GOT3 (cell line): ENCODE data around the gene BCL7A.
A peak's percentile ranks its signal among the peaks of the same experiment; 100 is the strongest.
"Not testable (repeated sequence)": the region's sequence is repeated elsewhere in the genome, so short reads cannot be mapped to it uniquely, and the experiment has no call there.

Experiments used
- DNase-seq: peaks from one replicate; lab custom pipeline; 2025; ENCODE audit warnings: mixed read lengths; lab: John Stamatoyannopoulos, UW

Gene BCL7A

DNA sequence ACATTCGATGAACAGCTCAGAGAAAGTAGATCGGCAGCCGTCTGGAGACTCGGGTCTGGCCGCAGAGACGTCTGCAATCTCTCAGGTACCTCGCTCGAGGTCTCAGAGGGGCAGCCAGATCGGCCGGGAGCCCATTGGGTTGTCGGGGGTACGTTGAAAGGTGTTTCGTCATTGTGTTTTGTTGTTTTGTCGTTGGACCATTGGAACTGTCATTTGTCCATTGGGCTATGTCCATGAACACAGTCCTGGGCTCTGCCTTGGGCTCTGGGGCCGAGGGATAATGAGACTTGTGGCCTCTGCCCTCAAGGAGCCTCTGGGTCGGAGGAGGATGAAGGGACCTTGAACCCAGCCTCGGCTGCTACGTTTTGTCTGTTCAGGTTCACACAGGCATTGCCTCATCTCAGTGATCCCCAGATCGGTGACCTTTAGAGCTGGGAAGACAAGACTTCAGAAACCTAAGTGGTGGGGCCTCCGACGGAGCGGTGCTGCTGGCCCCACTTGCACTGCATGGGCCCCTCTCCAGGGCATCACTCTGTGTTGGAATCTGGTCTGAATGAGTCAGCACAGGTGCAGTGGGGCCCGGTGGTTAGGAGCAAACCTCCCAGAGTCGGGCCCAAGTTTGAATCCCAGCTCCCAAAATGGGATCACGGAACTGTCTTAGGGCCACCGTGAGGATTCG, 33.3 kb downstream of the BCL7A start:
- no peak for DNase-seq

DNA sequence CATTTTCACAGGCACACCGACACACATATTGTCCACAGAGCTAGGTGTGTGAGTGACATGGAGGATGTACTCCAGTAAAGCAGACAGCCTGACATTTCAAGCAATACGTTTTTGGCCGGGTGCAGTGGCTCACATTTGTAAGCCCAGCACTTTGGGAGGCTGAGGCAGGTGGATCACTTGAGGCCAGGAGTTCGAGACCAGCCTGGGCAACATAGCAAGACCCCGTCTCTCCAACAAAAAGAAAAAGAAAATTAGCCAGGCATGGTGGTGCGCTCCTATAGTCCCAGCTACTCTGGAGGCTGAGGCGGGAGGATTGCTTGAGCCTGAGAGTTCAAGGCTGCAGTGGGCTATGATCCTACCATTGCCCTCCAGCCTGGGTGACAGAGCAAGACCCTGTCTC, 34.7 kb downstream of the BCL7A start:
- not testable (repeated sequence) for DNase-seq

DNA sequence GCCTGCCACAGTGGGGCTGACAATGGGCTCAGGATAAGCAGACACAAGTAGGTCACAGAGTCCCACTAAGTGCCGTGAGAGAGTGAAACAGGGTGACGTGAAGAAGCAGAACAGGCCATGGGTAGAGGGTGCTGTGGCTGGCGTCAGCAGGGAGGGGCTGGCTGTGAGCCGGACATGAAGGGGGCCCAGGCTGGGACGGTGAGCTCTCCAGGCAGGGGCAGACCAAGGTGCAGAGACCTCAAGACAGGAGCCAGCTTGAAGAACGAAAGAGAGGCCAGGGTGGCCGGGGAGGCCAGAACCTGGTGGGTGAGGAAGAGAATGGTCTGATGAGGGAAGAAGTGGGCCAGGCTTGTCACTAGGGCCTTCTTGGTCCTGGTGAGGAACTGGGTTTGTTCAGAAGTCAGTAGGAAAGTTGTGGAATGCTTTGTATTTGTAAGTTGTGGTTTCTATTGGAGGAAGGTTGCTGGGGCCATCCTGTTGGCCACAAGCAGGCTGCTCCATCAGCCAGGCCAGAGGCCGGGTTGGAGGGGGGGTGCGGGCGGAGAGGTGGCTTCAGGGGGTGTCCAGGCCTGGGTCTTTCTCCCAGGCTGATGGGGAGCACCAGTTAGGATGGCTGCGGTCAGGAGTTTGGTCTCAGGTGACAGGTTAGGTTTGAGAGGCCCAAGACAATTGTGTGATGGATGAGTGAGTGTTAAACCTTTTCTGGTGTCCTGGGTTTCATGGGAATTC, 35.5 kb downstream of the BCL7A start:
- DNase-seq, result no peak

DNA sequence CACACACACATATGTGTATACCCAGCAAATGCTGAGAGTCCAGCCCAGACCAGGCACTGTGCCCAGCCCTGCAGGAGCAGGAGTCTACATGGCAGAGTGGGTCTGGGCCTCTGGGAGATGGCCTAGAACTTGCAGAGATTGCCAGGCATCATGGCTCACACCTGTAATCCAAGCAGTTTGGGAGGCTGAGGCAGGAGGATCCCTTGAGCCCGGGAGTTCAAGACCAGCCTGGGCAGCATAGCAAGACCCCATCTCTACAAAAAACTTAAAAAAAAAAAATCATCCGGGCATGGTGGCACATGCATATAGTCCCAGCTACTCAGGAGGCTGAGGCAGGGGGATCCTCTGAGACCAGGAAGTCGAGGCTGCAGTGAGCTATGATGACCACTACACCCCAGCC, 36.1 kb downstream of the BCL7A start:
- DNase-seq, result no peak

DNA sequence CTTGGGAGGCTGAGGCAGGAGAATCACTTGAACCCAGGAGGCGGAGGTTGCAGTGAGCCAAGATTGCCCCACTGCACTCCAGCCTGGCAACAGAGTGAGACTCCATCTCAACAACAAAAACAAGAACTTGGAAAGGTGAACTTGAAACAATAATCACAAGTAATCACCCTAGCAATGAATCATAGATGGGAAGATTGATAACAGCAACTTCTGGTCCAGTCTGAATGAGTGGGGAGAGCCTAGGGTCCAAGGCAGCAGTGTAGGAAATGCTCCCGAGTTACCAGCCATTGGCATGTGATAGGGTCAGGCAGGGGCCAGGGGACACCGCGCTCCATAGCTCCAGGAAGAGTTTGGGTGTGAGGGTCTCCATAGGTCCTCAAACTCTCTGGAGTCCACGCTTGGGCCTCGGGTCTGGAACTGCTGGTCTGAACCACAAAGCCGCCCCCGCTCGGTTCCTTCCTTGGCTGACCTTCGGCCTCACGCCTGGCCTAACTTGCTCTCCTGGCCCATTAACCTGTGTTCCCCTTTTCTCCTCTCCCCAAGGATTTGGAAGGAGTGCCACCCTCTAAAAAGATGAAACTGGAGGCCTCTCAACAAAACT, 37.0 kb downstream of the BCL7A start:
- no peak for DNase-seq

DNA sequence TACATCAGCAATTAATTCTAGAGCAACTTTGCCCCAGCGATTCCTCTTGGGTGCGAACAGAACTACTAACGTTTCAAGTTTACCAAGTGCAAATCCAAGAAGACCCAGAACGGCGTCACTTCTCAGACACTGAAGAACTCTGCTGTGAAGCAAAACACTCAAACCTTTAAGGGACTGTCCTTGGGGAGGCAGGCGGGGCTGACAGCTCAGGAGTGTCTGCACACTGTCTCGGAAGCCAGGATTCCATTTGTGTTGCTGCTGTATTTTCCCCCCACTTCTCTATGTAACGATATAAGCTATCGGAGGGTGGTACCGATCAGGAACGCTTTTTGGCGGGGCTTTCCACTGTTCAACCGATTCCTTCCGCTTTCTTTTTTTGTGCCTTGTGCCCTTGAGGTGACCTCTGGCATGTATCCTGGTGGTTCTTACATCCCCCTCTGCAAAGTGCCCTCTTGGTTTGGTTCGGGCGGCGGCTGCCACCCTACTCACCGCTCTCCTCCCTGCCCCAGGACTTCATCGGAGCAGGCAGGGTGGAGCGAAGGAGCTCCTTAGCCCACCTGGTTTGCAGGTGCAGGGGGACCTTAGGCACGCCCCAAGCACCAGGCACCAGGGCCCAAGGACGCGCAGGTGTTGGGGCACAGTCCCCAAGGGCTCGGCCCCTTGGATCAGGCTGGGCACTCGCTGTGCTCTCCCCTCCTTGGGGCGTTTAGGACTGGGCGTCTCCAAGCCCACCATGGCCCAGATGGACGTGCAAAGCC, 37.7 kb downstream of the BCL7A start:
- no peak for DNase-seq

DNA sequence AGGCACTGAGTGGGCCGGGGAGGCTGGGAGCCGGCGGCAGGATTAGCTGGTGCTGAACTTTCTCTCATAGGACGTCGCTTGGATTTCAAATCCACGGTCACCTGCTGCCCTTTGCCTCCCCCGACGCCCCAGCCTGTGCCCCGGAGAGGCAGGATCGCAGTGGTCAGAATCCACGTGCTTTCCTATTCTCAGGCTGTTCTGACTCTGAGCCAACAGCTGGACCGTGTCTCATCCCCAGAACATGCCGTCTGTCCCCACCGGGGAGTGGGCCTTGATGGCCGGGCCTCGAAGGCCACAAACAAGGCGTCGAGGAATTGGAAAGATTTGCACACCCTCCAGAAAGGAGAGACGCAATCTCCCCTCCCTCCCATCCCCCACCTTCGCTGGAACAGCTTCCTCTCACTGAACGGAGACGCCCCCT, 38.4 kb downstream of the BCL7A start:
- no peak for DNase-seq

DNA sequence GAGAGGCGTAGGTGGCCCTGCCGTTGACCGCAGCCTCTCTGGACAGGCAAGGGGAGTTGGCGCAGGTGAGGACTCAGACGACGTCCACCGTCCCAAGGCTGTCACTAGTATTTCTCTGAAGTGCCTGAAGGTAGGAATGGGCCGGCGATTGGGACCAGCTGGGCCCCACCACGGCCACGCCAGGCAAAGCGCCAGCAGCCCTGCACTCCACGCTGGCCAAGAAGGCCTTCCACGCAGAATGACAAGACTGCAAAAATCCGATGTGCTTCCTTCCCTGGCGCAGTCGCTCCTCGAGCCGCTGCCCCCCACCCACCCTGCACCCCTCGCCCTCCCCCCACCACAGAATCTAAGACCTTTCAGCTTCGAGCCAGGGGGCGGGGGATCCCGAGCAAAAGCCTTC, 39.6 kb downstream of the BCL7A start:
- DNase-seq, result no peak

DNA sequence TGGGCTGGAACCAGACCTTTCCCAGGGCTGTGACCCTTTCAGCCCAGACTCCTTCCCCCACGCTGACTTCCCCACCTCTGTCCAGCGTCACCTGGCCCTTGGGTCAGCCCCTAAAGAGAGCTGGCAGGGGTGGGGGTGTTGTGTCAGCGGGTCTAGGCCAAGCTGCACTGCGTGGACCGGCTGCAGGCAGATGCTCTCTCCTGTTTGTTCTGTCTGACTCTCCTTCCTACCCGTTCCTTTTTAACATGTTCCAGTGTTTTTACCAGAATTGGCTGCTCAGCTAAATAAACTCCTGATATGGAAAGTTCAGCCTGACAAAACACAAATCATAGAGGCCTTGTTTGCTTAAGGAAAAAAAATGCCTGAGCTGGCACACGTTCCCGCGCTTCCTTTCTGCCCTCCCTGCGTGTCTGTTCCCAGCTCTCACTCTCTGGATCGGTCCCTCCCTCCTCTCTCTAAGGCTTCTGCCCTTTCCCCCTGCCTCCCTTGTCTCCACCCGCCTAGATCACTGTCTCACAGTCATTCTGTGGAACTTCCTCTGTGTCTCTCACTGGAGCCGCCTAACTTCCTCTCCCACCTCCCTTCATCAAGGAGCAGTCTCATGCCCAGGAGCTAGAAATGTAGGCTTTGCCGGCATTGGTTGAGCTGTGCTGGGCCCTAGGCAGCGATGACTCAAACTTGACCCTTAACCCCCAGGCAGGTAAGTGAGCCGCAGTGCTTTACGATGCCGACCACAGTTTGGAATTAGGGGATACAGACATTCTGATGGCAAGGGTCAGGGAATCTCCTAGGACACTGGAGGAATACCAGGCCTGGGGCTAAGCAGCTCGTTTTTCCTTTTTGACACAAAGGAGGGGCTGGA, 41.4 kb downstream of the BCL7A start:
- no peak for DNase-seq

DNA sequence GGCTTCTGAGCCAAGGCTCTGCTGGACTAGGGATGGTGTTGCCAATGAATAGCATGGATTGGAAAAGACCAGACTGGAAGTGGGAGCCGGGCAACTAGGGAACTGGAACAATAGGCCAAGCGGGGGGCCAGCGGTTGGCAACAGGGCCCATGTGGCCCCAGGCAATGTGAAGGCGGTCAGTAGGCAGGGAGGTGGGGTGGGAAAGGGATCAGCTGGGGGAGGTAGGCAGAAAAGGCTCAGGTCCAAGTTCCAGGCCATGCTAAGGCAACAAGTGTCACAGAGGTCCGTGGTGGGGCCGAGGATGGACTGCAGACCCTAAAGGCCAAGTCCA, 42.0 kb downstream of the BCL7A start:
- no peak for DNase-seq

DNA sequence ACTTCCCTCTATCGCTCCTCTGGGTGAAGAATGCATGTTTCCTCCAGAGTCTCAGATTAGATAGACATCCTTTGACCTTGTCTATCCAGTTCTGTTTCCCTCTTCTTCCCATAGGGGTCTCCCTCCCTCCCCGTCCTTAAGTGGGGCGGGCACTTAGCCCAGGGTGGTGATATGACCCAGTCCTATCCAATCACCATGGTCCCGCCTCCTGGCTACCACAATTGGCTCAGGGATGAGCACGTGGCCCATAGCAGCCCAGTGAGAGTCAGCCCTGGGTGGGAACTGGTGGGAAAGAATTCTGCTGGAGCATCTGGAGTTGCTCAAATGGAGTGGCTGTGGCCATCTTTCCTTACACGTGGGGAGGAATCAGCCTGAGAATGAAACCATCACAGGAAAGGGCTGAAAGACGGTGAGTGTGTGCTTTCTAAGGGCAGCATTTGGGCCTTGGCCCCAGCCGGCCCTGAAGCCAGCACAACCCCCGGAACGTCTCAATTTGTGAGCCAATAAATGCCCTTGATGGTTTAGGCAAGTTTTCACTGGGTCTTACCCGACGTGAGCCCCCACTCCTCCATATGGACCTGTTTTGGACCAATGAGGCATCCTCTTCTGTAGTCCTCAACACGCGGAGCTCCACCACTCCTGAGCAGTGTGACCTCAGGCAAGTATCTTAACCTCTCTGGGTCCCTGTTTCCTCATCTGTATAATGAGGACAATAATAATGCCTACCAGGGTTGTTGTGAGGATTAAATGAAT, 42.5 kb downstream of the BCL7A start:
- no peak for DNase-seq

DNA sequence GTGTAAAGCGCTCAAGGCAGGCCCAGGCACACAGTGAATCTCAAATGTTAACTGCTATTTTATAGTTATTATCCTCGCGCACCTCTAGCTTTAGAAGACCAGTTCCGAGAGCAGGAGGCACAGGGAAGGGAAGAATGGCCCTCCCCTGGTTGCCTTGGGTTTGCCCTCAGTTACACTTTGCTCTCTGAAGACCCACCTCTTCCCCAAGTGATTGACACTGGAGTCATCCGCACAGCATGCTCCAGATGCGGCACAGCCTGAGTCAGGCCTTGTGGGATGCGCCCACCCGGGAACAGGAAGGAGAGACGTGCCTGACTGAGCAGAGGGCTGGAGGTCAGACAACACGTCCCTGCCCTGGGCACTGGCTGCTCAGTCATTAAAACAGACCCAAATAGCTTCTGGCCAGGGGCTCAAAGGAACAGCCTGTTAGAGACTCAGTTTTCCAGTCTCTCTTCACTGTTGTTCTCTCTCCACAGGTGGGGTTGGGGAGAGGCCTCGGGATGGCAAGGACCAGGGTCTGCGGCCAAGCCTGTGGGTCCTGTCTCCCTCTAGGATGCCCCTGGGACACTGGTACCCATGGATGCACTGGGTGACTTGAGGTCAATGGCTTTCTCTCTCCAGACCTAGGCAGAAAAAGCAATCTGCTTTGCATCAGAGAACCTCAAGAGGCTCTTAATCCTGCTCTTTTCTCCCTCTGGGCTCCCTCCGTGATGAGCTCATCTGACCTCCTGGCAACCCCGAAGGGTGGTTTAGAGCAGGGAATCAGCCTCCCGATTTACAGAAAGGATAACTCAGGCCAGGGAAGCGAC, 43.3 kb downstream of the BCL7A start:
- peak; percentile 34 for DNase-seq

DNA sequence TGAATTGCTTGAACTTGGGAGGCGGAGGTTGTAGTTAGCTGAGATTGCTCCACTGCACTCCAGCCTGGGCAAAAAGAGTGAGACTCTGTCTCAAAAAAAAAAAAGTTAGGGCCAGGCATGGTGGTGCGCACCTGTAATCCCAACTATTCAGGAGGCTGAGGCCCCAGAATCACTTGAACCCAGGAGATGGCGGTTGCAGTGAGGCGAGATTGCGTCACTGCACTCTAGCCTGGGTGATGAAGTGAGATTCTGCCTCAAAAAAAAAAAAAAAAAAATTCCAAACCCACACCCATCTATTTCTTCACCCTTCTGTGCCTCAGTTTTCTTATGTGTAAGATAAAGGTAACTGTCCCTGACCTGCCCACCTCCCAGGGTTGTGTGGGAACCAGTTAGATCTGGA, 45.9 kb downstream of the BCL7A start:
- no peak for DNase-seq

DNA sequence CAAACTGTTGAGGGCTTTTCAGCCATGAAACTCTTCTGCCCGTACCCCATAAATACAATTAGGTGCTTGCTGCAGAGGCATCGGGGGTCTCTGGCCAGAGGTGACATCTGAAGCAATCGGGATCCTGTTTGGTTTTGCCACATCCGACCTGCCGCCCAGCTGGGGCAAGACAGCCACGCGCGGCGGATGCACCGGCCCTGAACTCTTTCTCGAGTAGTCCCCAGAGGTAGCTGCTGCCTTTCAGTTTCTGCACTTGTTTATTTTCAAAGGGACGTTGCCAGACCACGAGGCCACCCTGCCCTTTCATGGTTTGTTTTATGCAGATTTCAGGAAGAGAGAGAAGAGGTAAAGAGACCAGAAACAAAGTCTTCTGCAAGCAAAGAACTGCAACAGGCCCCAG, 46.3 kb downstream of the BCL7A start:
- DNase-seq, result no peak

DNA sequence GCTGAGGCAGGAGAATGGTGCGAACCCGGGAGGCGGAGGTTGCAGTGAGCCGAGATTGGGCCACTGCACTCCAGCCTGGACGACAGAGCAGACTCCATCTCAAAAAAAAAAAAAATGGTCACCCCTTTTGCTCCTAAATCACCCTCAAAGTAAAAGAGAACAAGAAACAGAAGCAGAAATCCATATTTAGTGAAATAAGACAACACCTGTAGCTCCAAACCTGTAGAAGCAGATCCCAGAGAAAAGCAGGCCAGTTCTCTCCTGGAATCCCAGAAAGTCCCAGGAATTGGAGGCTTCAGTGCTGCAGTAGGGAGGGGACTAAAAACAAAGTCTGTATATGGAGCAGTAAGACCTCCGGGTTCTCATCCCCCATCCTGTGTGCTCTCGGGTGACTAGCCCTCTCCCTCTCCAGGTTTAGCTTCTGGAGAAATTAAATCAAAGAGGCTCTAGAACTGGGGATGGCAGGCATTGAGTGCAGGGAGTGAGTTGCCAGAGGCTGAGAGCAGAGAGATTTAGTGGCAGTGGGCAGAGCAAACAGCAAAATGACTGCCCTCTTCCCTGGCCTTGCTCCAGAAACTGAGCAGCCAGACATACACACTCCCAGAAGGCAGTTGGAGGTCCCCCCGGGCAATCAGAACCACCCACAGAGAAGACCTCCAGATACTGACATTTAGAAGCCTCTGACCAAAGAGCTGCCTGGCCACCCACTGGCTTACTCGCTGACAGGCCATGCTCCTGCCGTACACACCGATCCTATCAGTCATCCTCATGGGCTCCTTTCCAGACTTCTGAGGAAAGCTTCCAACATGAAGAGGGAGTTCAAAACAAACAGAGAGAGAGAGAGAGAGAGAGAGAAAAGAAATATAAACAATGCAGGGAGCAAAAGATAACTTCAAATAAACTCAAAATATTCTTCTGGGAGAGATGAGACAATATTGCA, 50.6 kb downstream of the BCL7A start:
- DNase-seq, result no peak

DNA sequence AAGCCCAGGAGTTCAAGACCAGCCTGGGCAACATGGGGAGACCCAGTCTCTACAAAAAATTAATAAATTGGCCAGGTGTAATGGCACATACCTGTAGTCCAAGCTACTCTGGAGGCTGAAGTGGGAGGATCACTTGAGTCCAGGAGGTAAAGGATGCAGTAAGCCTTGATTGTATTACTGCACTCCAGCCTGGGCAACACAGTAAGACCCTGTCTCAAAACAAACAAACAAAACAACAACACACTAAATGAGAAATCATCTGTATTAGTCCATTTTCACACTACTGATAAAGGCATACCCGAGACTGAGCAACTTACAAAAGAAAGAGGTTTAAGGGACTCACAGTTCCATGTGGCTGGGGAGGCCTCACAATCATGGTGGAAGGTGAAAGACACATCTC, 52.1 kb downstream of the BCL7A start:
- DNase-seq, result no peak

DNA sequence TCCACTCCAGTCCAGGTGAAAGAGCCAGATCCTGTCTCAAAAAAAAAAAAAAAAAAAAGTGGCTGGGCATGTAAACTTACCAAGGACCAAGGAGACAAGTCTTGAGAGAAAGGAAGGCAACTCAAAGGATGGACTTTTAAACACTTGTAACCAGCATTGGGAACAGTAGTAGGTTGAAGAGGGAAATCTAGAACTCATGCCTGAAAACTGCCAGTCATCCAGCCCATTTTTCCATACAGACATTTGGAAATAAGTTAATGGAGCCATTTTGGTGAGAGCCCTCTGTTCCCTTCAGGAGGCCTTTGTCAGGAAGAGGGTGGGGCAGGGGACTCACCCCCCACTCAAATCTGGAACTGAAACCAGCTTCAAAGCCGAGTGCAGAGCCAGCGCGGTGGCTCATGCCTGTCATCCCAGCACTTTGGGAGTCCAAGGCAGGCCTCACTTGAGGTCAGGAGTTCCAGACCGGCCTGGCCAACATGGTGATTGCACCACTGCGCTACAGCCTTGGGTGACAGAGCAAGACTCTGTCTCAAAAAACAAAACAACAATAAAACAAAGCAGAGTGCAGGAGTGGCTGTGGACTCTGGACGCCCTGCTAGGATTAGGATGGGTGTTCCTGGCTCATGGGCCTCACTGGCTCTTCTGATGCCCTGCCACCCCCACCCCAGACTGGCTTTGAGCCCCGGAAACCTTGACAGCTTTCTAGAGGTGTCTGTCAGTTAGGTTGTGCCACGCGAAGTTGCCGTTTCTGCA, 55.2 kb downstream of the BCL7A start:
- no peak for DNase-seq
